ENCODE results near the gene TMPRSS6.

GRCh38 chr22:37156686-37157435 lies 47.3 kb upstream of the TMPRSS6 start:
- TF ChIP-seq CTCF (IDR thresholded peaks at IDR 0.05; ENCODE audit: low read depth, low read length, poor library complexity, severe bottlenecking) (no peak), EZH2phosphoT487 (IDR thresholded peaks at IDR 0.05; ENCODE audit: borderline replicate concordance, low read length) (no peak)

Data from DOHH2 (cell line).